ENCODE data around the gene RBP4. TPM values are rescaled to one million over a fixed set of nuclear protein-coding genes. Genes with fewer than 3 reads are reported as not detected.

RBP4 gene
- total RNA-seq, 4 donors from 2014 or later, result 188 to 1,096 (median 353) TPM

DNA sequence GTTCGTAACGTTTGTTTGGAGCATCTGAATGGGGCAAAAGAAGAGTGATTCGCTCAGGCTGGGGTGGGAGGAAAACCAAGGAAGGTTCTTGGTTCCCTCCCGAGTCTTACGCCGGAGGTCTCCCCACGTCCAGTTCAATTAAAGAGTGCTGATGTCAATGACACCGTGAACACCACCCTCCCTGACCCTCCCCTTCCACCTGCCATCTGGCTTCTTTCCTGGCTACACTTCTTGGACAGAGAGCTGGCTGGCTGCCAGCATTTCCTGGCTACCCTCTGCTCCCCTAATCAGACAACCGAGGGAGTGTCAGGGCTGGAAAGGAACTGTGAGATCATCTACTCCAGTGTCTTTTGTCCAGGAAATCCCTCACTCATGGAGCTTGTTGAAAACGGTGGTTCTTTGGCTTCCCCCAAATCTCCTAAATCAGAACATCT lies 58.7 kb downstream of the RBP4 start:
- TF ChIP-seq, protein P1, sequence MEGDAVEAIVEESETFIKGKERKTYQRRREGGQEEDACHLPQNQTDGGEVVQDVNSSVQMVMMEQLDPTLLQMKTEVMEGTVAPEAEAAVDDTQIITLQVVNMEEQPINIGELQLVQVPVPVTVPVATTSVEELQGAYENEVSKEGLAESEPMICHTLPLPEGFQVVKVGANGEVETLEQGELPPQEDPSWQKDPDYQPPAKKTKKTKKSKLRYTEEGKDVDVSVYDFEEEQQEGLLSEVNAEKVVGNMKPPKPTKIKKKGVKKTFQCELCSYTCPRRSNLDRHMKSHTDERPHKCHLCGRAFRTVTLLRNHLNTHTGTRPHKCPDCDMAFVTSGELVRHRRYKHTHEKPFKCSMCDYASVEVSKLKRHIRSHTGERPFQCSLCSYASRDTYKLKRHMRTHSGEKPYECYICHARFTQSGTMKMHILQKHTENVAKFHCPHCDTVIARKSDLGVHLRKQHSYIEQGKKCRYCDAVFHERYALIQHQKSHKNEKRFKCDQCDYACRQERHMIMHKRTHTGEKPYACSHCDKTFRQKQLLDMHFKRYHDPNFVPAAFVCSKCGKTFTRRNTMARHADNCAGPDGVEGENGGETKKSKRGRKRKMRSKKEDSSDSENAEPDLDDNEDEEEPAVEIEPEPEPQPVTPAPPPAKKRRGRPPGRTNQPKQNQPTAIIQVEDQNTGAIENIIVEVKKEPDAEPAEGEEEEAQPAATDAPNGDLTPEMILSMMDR (IDR thresholded peaks at IDR 0.05), result no peak
- ATAC-seq (ENCODE audit: low FRiP score) (peak; percentile 83), DNase-seq (ENCODE audit: low spot score) (no peak)

Other genes starting within 250 kb of the RBP4 start
- 100 to 1,000 TPM in 1 of 4 donors, 10 to 100 TPM in 3; 44.6 to 113 (median 74.5) TPM for gene MYOF, start 118.9 kb downstream of the RBP4 start, total RNA-seq
- gene CEP55, start 104.6 kb downstream of the RBP4 start, total RNA-seq, result 1 to 10 TPM in 1 of 4 donors, under 1 TPM in 2, not detected in 1; 0.19 to 3.2 (median 0.32) TPM
- 1 to 10 TPM; 2.5 to 6.7 (median 3.1) TPM for gene FFAR4, start 34.6 kb downstream of the RBP4 start, total RNA-seq
- gene PDE6C, start 11.3 kb upstream of the RBP4 start, total RNA-seq, result not detected
- gene FRA10AC1, start 101.4 kb upstream of the RBP4 start, total RNA-seq, result 10 to 100 TPM in 3 of 4 donors, 1 to 10 TPM in 1; 6.0 to 25.2 (median 12.7) TPM
- under 1 TPM in 1 of 4 donors, not detected in 3; 0.19 TPM for gene LGI1, start 156.7 kb upstream of the RBP4 start, total RNA-seq